Measurements from ENCODE around the gene STX1A. TPM values are rescaled to one million over a fixed set of nuclear protein-coding genes. Genes with fewer than 3 reads are reported as not detected.

The STX1A gene
- total and polyA plus RNA-seq, 2 of the 13 experiments (the other 11 are each of a cell fraction or from before 2014, with no cell fraction given): 6.1 to 12.2 TPM

DNA sequence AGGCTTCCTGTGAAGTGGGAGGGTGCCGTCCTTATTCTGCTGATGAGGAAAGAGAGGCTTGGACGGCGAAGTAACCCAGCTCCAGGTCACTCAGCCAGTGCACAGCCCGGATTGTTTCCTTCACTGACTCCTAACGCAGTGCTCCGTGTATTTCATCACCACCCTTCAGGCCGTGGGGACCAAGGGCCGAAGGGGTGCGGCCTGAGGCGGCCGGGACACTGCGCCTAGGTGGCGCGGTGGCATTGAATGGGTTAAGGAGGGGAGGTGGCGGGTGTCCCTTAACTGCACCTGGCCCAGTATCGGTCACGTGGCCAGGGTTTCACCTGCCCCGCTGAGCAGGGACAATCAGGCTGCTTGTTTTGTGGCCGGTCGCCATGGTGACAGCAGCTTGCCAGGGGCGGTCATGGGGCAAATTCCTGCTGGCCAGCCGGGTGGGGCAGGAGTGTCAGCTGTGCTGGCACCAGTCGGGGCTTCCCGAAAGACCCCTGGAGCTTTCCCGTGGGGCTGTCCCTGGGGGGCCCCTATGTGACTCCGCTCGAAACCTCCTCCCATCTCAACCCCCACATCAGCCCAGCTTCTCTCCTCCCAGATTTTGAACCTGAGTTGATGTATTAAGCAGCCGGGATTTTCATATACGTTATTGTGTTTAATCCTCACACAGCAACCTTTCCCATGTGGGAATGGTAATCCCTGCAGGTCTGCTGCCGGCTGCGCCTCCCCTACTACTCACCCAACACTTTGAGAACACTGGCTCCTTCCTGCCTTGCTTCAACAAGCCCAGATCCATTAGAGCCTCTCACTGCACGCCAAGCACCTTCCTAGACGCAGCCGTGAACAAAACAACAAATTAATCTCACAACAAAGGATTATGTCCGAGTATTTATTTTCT is 23.5 kb upstream of the STX1A start (continued):
- TF ChIP-seq ZNF10 (CRISPR knock-in tag; IDR thresholded peaks at IDR 0.05; ENCODE audit: borderline replicate concordance, low read depth) (no peak), RCOR2 (CRISPR knock-in tag; IDR thresholded peaks at IDR 0.05) (no peak), ZKSCAN1 (IDR thresholded peaks at IDR 0.05; ENCODE audit: low read length) (no peak), NR2F2 (IDR thresholded peaks at IDR 0.05; ENCODE audit: borderline replicate concordance, low read depth) (peak; percentile 68), ZNF564 (CRISPR knock-in tag; IDR thresholded peaks at IDR 0.05) (no peak), ZNF709 (CRISPR knock-in tag; IDR thresholded peaks at IDR 0.05) (no peak), ZNF792 (CRISPR knock-in tag; IDR thresholded peaks at IDR 0.05) (no peak), ZNF724P (CRISPR knock-in tag; IDR thresholded peaks at IDR 0.05; ENCODE audit: borderline replicate concordance) (no peak), SRSF4 (IDR thresholded peaks at IDR 0.05; ENCODE audit: low read depth, low read length, poor library complexity, severe bottlenecking) (no peak), HNRNPK (IDR thresholded peaks at IDR 0.05; ENCODE audit: low read depth, low read length, poor library complexity, severe bottlenecking) (no peak), MXD4 (CRISPR knock-in tag; IDR thresholded peaks at IDR 0.05) (no peak), ZNF543 (CRISPR knock-in tag; IDR thresholded peaks at IDR 0.05) (no peak), TEAD3 (CRISPR knock-in tag; optimal IDR thresholded peaks at IDR 0.05; ENCODE audit: borderline replicate concordance) (peak; percentile 64), ZMYM3 (CRISPR knock-in tag; IDR thresholded peaks at IDR 0.05) (peak; percentile 84), ZNF777 (CRISPR knock-in tag; IDR thresholded peaks at IDR 0.05) (no peak)
- TF ChIP-seq, protein P1, sequence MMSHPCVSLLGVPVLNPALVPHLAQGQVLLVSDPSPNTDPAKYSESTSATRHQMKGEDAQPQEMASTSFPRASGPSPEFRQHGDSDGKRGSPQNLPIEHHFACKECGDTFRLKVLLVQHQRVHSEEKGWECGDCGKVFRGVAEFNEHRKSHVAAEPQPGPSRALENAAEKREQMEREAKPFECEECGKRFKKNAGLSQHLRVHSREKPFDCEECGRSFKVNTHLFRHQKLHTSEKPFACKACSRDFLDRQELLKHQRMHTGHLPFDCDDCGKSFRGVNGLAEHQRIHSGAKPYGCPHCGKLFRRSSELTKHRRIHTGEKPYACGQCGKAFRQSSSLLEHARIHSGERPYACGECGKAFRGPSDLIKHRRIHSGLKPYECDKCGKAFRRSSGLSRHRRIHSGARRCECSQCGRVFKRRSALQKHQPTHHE (CRISPR knock-in tag; IDR thresholded peaks at IDR 0.05; ENCODE audit: borderline replicate concordance): no peak
- TF ChIP-seq, protein P2, sequence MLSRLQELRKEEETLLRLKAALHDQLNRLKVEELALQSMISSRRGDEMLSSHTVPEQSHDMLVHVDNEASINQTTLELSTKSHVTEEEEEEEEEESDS (CRISPR knock-in tag; IDR thresholded peaks at IDR 0.05; ENCODE audit: borderline replicate concordance): no peak
- TF ChIP-seq, protein P3, sequence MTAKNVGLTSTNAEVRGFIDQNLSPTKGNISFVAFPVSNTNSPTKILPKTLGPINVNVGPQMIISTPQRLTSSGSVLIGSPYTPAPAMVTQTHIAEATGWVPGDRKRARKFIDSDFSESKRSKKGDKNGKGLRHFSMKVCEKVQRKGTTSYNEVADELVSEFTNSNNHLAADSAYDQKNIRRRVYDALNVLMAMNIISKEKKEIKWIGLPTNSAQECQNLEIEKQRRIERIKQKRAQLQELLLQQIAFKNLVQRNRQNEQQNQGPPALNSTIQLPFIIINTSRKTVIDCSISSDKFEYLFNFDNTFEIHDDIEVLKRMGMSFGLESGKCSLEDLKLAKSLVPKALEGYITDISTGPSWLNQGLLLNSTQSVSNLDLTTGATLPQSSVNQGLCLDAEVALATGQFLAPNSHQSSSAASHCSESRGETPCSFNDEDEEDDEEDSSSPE (CRISPR knock-in tag; IDR thresholded peaks at IDR 0.05): no peak
- TF ChIP-seq, protein P4, sequence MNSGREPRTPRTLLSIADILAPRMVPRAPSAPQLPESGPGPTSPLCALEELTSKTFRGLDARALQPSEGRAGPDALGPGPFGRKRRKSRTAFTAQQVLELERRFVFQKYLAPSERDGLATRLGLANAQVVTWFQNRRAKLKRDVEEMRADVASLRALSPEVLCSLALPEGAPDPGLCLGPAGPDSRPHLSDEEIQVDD (CRISPR knock-in tag; IDR thresholded peaks at IDR 0.05; ENCODE audit: borderline replicate concordance): no peak
- TF ChIP-seq, protein P5, sequence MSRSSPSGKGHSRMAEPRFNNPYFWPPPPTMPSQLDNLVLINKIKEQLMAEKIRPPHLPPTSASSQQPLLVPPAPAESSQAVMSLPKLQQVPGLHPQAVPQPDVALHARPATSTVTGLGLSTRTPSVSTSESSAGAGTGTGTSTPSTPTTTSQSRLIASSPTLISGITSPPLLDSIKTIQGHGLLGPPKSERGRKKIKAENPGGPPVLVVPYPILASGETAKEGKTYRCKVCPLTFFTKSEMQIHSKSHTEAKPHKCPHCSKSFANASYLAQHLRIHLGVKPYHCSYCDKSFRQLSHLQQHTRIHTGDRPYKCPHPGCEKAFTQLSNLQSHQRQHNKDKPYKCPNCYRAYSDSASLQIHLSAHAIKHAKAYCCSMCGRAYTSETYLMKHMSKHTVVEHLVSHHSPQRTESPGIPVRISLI (CRISPR knock-in tag; IDR thresholded peaks at IDR 0.05; ENCODE audit: borderline replicate concordance): no peak
- TF ChIP-seq, protein P6, sequence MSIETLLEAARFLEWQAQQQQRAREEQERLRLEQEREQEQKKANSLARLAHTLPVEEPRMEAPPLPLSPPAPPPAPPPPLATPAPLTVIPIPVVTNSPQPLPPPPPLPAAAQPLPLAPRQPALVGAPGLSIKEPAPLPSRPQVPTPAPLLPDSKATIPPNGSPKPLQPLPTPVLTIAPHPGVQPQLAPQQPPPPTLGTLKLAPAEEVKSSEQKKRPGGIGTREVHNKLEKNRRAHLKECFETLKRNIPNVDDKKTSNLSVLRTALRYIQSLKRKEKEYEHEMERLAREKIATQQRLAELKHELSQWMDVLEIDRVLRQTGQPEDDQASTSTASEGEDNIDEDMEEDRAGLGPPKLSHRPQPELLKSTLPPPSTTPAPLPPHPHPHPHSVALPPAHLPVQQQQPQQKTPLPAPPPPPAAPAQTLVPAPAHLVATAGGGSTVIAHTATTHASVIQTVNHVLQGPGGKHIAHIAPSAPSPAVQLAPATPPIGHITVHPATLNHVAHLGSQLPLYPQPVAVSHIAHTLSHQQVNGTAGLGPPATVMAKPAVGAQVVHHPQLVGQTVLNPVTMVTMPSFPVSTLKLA (IDR thresholded peaks at IDR 0.05): peak; percentile 41; the same call in 1 of the 2 replicates
- TF ChIP-seq, protein P7, sequence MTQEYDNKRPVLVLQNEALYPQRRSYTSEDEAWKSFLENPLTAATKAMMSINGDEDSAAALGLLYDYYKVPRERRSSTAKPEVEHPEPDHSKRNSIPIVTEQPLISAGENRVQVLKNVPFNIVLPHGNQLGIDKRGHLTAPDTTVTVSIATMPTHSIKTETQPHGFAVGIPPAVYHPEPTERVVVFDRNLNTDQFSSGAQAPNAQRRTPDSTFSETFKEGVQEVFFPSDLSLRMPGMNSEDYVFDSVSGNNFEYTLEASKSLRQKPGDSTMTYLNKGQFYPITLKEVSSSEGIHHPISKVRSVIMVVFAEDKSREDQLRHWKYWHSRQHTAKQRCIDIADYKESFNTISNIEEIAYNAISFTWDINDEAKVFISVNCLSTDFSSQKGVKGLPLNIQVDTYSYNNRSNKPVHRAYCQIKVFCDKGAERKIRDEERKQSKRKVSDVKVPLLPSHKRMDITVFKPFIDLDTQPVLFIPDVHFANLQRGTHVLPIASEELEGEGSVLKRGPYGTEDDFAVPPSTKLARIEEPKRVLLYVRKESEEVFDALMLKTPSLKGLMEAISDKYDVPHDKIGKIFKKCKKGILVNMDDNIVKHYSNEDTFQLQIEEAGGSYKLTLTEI (CRISPR knock-in tag; conservative IDR thresholded peaks at IDR 0.05): no peak
